Right cardiac atrium (tissue), 5 donors: Measurements from ENCODE around the gene CXXC5. TPM values are rescaled to one million over a fixed set of nuclear protein-coding genes. Genes with fewer than 3 reads are reported as not detected.

Experiments used
- ATAC-seq, 2 donors: fragments of 200-7000 bp; cut with Tn5 transposase; one replicate each; pipeline versions ENCODE4 v1.8.0 to v1.9.1; 2020; ENCODE audit warnings: moderate library complexity in 2 of 2, mild to moderate bottlenecking in 1 of 2
- DNase-seq, 3 donors: peaks; one replicate each; pipeline ENCODE4 v3.0.0-alpha.2; 2020
- H3K27ac ChIP-seq: one replicate; pipeline ENCODE4 v1.5.1; 2013; ENCODE audit warnings: mild to moderate bottlenecking, low read length, control low read depth, moderate library complexity
- H3K27me3 ChIP-seq: one replicate; pipeline ENCODE4 v1.6.1; 2013; ENCODE audit not compliant: control insufficient read depth, insufficient read depth
- H3K4me1 ChIP-seq: one replicate; pipeline ENCODE4 v1.6.1; 2013; ENCODE audit warnings: low read length; ENCODE audit not compliant: control insufficient read depth, insufficient read depth
- H3K4me3 ChIP-seq: one replicate; pipeline ENCODE4 v1.5.1; 2013; ENCODE audit warnings: low read length, control low read depth
- H3K9me3 ChIP-seq: one replicate; pipeline ENCODE4 v1.6.1; 2013; ENCODE audit warnings: low read length; ENCODE audit not compliant: control insufficient read depth
- WGBS: extraction: QIAGEN DNeasy Blood & Tissue Kit; methylation state at CpG from one replicate; pipeline ENCODE4 v1.1.7; 2013; 5-methylcytosine and 5-hydroxymethylcytosine counted together
- intact Hi-C, 4 donors: fragments of 100-400 bp; cut with DNase I; formaldehyde crosslinking; loops; one replicate each; pipeline versions ENCODE4 v1.11.0 to v1.14.0; 2022 to 2023
- polyA plus RNA-seq: library from polyadenylated mRNA; stranded (reverse); fragments of 200-250 nt; gene quantifications from one replicate; pipeline ENCODE4 v1.2.3, GENCODE V29; 2013
- total RNA-seq, 4 donors: library from RNA; stranded (reverse); fragmentation: NEBNext Ultra II Directional; extraction: Animal tissue kit (Norgen Biotek cat#: 25700); gene quantifications; one replicate each; pipeline ENCODE4 v1.2.1, GENCODE V29; 2021
- donor health status: healthy with polysubstance abuse.
- donor health status: DM: no; HTN: yes; CAD: no.
- donor health status: DM: no; HTN: no; CAD: no.
- donor health status: DM: no; HTN: yes; CAD: no; lungs with severe emphysema.
- donor health status: DM: yes; HTN: yes; CAD: no.

CXXC5 gene
- total and polyA plus RNA-seq, 5 donors: 33.9 to 70.5 (median 48.7) TPM

DNA sequence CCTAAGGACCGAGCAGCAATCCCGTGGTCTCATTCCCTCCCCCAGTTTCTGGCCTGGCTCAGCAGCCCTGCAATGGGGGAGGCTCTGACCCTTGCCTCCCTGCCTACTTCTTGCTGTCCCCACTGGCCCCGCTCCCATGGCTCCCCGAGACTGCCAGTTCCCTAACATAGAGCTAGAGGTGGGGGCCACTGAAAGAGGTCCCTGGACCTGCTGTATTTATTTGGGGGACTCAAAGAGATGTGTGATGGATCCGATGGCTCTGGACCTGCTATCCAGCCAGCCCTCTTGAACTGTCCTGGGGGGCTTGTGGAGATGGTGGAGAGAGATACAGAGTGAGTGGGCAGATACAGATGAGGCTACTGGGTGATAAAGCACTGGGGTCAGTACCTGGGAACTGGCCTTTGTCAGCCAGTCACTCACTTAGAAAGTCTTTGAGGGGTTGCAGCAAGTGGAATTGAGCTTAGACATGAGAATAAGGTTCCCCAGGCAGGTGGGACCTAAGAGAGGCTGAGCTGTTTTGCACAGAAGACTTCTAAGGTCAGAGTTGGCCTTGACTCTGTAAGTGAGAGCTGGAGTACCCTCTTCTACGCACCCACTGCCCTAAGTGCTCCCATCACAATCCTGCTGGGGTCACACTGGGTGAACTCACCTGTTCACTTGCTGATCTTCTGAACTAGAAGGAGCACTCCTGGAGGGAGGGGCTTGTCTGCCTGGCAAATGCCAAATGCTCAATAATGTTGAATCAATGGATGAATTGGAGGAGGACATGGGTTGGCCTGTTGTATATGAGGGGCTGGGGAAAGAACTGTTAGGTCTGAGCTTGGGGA lies 42.9 kb downstream of the CXXC5 start:
- Histone ChIP-seq H3K27ac (peak overlapping the region; percentile 23), H3K9me3 (no peaks in the 10 kb centered on the region), H3K27me3 (no peaks in the 10 kb centered on the region), H3K4me3 (no peak overlapping the region), H3K4me1 (peaks cover 14% of the 10 kb centered on the region)
- DNase-seq (peak in 1 of 3 donors; percentile 64), ATAC-seq (no peak)
- 48% methylated on average over 6 of the region's 6 CpGs for WGBS
- intact Hi-C loops: loop anchor here in 3 of 4 donors (5.0 to 10.0 kb wide), 3 partner anchors 54 to 74 kb away; no protein-coding TSS in a partner anchor

DNA sequence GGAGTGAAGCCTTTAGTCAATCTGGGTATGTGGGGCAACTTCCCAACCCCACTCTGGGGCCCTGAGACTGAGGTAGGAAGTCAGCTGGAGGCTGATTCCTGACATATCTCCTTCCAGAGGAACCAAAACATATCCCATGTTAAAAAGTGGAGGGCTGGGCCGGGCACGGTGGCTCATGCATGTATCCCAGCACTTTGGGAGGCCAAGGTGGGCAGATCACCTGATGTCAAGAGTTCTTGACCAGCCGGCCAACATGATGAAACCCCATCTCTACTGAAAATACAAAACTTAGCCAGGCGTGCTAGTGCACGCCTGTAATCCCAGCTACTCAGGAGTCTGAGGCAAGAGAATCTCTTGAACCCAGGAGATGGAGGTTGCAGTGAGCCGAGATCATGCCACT lies 44.0 kb downstream of the CXXC5 start:
- intact Hi-C loops: loop anchor here in 3 of 4 donors (5.0 to 10.0 kb wide), 3 partner anchors 55 to 73 kb away; no protein-coding TSS in a partner anchor
- no peak overlapping the region for H3K27ac ChIP-seq
- no peak for DNase-seq
- peaks cover 18% of the 10 kb centered on the region for H3K4me1 ChIP-seq
- H3K9me3 ChIP-seq: no peaks in the 10 kb centered on the region
- ATAC-seq: no peak
- no peak overlapping the region for H3K4me3 ChIP-seq
- no peaks in the 10 kb centered on the region for H3K27me3 ChIP-seq
- 90% methylated on average over 6 of the region's 6 CpGs for WGBS

DNA sequence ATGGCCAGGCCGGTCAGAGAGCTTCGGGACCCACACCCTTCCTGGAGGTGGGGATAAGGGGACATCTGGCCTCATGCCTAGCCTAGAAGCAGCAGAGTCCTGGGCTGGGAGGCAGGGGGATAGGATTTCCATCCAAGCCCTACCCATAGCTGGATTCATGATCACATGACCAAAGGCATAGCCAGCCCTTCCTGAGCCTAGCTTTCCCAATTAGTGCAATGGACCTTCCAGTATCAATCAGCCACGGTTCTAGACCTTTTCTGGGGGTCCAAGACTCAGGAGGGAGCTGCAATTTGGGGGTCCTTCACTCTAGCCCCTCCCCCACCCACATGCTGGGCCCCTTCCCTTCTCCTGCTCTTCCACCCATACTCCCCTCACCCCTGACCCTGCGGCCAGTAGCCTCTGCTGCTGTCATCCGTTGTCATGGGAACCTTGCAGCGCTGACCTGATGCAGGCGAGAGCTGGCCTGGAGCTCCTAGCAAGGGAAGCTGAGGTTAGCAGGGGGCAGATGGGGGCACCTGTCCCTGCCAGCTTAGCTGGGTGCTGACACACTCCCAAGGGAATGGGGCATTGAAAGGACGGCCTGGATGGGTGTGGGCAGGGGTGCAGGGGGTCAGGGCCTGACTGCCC lies 44.6 kb downstream of the CXXC5 start:
- Histone ChIP-seq H3K27me3 (no peaks in the 10 kb centered on the region), H3K9me3 (no peaks in the 10 kb centered on the region), H3K4me1 (peaks cover 21% of the 10 kb centered on the region), H3K4me3 (no peak overlapping the region), H3K27ac (no peak overlapping the region)
- ATAC-seq: peak in 1 of 2 donors; percentile 6
- 57% methylated on average over 8 of the region's 8 CpGs for WGBS
- DNase-seq: peak in 2 of 3 donors; percentile 49 to 62
- intact Hi-C loops: loop anchor here in 3 of 4 donors (5.0 to 10.0 kb wide), 3 partner anchors 55 to 72 kb away; no protein-coding TSS in a partner anchor

DNA sequence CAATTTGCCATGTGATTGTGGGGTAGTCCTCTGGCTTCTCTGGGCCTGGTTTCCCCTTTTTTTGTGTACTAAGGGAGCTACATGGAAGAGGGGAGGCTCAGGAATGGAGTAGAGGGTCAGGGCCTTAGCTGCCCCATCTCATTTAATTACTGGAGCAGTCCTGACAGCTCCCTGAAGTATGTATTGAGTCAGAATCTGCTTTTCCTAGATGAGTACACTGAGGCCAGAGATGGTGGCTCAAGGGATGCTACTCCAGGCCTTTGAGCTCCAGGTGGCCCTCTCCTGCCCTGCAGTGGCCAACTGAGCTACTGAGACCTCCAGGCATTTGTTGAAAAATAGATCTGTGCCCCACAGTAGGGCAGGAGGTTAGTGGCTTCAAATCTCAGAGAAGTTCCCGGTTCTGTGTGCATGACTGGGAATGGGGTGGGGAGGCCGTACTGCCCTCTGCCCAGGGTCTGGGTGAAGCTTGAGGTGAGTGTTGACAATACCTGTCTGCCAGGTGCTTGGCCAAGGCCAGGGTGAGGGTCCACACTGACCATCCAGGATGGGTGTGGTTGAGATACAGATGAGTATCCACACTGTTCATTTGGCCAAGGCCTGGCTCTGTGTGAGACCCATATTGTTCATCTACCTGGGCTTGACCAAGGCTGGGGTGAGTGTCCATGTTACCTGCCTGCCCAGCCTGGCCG lies 45.7 kb downstream of the CXXC5 start:
- H3K27ac ChIP-seq: no peak overlapping the region
- intact Hi-C loops: loop anchor here in 3 of 4 donors (5.0 to 10.0 kb wide), 3 partner anchors 57 to 71 kb away; no protein-coding TSS in a partner anchor
- 94% methylated on average over 3 of the region's 3 CpGs for WGBS
- ATAC-seq (no peak), DNase-seq (peak in 1 of 3 donors; percentile 36)
- no peaks in the 10 kb centered on the region for H3K27me3 ChIP-seq
- no peaks in the 10 kb centered on the region for H3K9me3 ChIP-seq
- no peak overlapping the region for H3K4me3 ChIP-seq
- peaks cover 22% of the 10 kb centered on the region for H3K4me1 ChIP-seq

DNA sequence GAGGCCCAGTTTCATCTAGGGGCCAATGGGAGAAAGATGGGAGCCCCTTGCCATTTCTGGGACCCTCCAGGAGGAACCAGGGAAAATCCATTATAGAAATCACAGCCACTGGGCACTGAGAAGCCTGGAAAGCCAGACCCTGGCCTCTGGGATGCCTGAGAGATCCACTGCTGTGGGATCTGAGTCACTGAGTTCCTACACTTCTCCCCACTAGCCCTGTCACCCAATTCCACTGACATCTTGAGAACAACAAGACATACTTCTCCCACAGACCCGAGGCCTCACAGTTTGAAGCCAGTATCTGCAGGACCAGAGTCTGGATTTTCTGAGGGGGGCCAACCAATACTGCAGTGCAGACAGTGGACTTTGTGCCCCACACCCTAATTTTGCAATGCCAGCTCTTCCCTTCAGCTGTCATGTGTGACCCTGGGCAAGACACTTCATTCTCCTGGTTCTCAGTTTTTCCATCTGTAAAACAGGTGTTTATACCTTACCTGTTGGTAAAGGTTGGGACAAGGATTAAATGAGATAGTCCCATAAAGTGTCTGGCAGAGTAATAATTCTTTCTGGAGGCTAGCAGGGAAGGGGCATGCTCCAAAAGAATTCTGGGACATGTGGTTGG lies 46.5 kb downstream of the CXXC5 start:
- no peak overlapping the region for H3K27ac ChIP-seq
- intact Hi-C loops: loop anchor here (5.0 to 10.0 kb wide), 4 partner anchors 57 to 73 kb away; no protein-coding TSS in a partner anchor
- DNase-seq: no peak
- peaks cover 25% of the 10 kb centered on the region for H3K4me1 ChIP-seq
- no peaks in the 10 kb centered on the region for H3K27me3 ChIP-seq
- H3K9me3 ChIP-seq: no peaks in the 10 kb centered on the region
- no peak for ATAC-seq
- no peak overlapping the region for H3K4me3 ChIP-seq
- 84% methylated on average over 1 of the region's 1 CpG for WGBS

DNA sequence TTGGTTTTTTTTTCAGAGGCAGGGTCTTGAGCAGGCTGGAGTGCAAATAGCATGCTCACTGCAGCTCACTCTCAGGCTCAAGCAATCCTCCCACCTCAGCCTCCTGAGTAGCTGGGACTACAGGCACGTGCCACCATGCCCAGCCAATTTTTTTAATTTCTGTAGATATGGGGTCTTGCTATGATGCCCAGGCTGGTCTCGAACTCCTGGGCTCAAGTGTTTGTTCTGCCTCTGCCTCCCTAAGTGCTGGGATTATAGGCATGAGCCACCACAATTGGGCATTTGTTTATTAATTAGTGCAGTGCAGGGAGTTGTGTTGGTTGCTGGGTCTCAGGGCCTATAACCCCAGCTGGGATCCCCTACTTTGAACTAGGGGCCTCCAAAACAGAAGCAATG lies 47.0 kb downstream of the CXXC5 start:
- Histone ChIP-seq H3K27ac (no peak overlapping the region), H3K4me1 (peaks cover 21% of the 10 kb centered on the region), H3K27me3 (no peaks in the 10 kb centered on the region), H3K4me3 (no peak overlapping the region), H3K9me3 (no peaks in the 10 kb centered on the region)
- intact Hi-C loops: loop anchor here in 2 of 4 donors (5.0 to 10.0 kb wide), 2 partner anchors 70 to 72 kb away; no protein-coding TSS in a partner anchor
- ATAC-seq: no peak
- no peak for DNase-seq
- 98% methylated on average over 2 of the region's 2 CpGs for WGBS

DNA sequence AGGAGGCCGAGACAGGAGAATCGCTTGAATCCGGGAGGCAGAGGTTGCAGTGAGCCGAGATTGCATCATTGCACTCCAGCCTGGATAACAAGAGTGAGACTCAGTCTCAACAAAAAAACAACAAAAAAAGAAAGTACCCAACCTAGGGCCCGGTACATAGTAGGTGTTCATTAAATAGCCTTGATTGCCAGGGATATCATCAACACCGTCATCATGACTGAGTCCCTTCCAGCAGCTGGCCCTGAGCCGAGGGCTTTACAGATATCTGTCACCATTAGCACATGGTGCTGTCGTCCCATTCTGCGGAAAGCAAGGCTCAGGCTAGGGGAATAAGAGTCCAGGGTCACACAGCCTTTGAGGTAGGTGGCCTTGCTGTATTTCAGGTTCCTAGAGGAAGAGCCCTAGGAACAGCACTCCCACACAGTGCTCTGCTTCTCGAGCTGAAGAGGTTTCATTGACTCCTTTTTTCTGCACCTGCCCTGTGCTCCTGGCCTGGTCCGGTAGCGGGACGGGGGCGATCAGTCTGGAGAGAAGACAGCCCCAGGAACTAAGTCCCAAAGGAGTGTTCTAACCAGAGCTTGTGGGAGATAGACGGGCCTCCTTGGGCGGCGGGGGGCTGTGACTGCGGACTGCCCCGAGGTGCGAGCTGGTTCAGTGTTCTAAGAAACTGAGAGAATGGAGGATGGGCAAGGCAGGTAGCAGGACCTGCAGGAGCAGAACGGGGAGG lies 48.2 kb downstream of the CXXC5 start:
- intact Hi-C loops: loop anchor here in 2 of 4 donors (5.0 to 10.0 kb wide), 2 partner anchors 68 to 71 kb away; no protein-coding TSS in a partner anchor
- peaks cover 18% of the 10 kb centered on the region for H3K4me1 ChIP-seq

DNA sequence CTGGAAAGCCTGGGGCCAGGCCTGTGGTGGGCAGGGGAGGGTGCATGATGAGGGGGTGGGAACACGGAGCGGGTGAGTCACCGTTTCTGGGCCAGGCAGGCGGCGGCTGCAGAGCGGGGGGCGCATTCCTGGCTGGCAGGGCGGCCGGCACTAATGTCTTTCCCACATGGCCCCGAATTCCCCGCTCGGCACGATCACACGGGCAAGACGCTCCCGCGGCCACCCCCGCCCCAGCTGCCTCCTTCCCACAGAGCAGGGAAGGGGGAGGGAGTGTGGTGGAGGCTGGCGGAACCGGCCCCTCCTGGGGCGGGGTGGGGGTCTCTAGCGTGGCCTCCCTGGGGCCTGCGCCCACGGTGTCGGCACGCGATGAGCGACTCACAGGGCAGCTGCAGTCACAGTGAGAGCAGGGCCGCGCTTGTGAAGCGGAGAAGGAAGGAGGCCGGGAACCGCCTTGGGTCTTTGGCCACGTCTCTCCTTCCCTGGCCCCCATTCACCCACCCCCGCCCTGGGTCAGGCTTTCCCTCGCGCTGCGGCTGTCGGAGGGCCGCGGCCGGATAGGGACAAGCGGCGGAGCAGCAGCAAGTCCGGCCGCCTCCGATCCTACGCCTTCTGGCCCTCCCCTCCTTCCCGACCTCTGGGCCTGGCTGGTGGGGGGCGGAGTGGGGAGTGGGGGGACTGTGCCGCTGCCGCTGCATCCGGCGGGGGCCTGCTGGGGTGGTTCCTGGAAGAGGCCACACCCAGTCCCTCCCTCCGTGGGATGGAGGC lies 48.9 kb downstream of the CXXC5 start:
- ATAC-seq (peak; percentile 88 to 89), DNase-seq (peak; percentile 92 to 96 (median 95))
- Histone ChIP-seq H3K9me3 (no peaks in the 10 kb centered on the region), H3K27ac (peak overlapping the region; percentile 62), H3K4me3 (peak overlapping the region; percentile 7), H3K4me1 (peaks cover 18% of the 10 kb centered on the region), H3K27me3 (no peaks in the 10 kb centered on the region)
- intact Hi-C loops: loop anchor here in 2 of 4 donors (5.0 to 10.0 kb wide), 2 partner anchors 68 to 70 kb away; no protein-coding TSS in a partner anchor
- 5% methylated on average over 55 of the region's 55 CpGs for WGBS

More for the DNA sequence above, 48.2 kb downstream of the CXXC5 start:
- DNase-seq: peak; percentile 52 to 73 (median 72)
- H3K27ac ChIP-seq: peak overlapping the region; percentile 62
- H3K9me3 ChIP-seq: no peaks in the 10 kb centered on the region
- WGBS: 49% methylated on average over 21 of the region's 21 CpGs
- H3K27me3 ChIP-seq: no peaks in the 10 kb centered on the region
- ATAC-seq: no peak
- H3K4me3 ChIP-seq: no peak overlapping the region

DNA sequence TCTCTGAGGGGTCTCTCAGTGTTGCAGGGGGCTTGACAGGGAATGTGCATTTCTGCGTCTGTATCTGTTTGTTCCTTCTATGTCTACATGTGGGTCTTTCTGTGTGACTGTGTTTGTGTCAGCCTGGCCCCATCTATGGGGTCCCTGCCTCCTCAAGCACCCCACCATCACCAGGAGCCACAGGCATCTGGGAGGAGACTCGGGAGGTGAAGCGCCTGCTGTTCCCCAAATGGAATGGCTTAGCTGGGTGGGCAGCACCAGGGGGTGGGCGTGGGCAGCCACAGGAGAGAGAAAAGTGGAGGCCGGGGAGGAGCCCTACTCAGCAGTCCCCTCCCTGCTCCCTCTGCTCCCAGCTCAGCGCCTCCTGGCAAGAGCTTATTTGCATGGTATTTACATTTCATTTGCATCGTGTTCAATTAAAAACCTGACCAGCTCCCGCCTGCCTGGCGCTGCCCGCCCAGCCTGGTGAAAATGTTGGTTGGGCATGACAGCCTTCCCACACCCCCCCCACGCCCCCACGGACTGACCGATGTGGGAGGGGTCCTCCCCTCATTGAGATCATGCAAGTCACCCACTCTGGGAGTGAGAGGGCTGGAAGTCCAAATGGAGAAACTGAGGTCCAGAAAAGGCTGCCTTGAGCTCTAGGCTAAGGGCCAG lies 50.5 kb downstream of the CXXC5 start:
- no peaks in the 10 kb centered on the region for H3K9me3 ChIP-seq
- 18% methylated on average over 13 of the region's 13 CpGs for WGBS
- peaks cover 16% of the 10 kb centered on the region for H3K4me1 ChIP-seq
- H3K27me3 ChIP-seq: no peaks in the 10 kb centered on the region
- no peak overlapping the region for H3K4me3 ChIP-seq
- peak; percentile 93 to 97 (median 96) for DNase-seq
- peak; percentile 48 to 58 for ATAC-seq
- peak overlapping the region; percentile 52 for H3K27ac ChIP-seq
- intact Hi-C loops: loop anchor here in 2 of 4 donors (5.0 to 10.0 kb wide), 2 partner anchors 66 to 69 kb away; no protein-coding TSS in a partner anchor
